Omental fat pad (tissue), 4 donors: ENCODE results near the gene APOBEC3H. TPM values are rescaled to one million over a fixed set of nuclear protein-coding genes. Genes with fewer than 3 reads are reported as not detected.

Experiments
- small RNA-seq: library from RNA; depleted of rRNA; stranded (forward); fragments of <200 nt; gene quantifications from one replicate; pipeline ENCODE3, GENCODE V24; 2016
- total RNA-seq, 4 donors: library from RNA; depleted of rRNA; stranded (reverse); fragments of >200 nt; gene quantifications; one replicate each; pipeline ENCODE4 v1.1.0, GENCODE V29; 2016

The APOBEC3H gene
- total RNA-seq, 4 donors from 2014 or later = 0.63 to 0.95 TPM; not detected in 2

Small RNA genes within 50 kb of the gene (small RNA-seq; reads per million reads assigned to genes)
- gene AL022318.2 (not detected), gene COX5BP7 (not detected)

Other genes starting within 250 kb of the APOBEC3H start
- gene CBX6, start 225.0 kb upstream of the APOBEC3H start, total RNA-seq = 10 to 100 TPM; 27.4 to 59.6 (median 34.9) TPM
- gene APOBEC3A, start 139.6 kb upstream of the APOBEC3H start, total RNA-seq = 10 to 100 TPM in 1 of 4 donors, 1 to 10 TPM in 3; 2.7 to 47.4 (median 4.9) TPM
- 1 to 10 TPM in 2 of 4 donors, not detected in 2; 1.1 to 2.2 TPM for gene APOBEC3B, start 114.9 kb upstream of the APOBEC3H start, total RNA-seq
- gene APOBEC3C, start 83.0 kb upstream of the APOBEC3H start, total RNA-seq = 10 to 100 TPM in 1 of 4 donors, 1 to 10 TPM in 3; 5.8 to 11.0 (median 7.8) TPM
- 1 to 10 TPM in 2 of 4 donors, under 1 TPM in 2; 0.65 to 6.3 (median 1.1) TPM for gene APOBEC3D, start 76.1 kb upstream of the APOBEC3H start, total RNA-seq
- 1 to 10 TPM; 1.8 to 9.0 (median 2.6) TPM for gene APOBEC3F, start 56.4 kb upstream of the APOBEC3H start, total RNA-seq
- 10 to 100 TPM in 1 of 4 donors, 1 to 10 TPM in 3; 5.5 to 20.3 (median 6.7) TPM for gene APOBEC3G, start 20.0 kb upstream of the APOBEC3H start, total RNA-seq
- gene CBX7, start 55.4 kb downstream of the APOBEC3H start, total RNA-seq = 10 to 100 TPM; 22.6 to 74.9 (median 30.8) TPM
- 10 to 100 TPM; 11.6 to 33.1 (median 14.6) TPM for gene PDGFB, start 147.7 kb downstream of the APOBEC3H start, total RNA-seq
- 1,000 to 10,000 TPM; 1,543 to 2,117 (median 1,973) TPM for gene RPL3, start 222.4 kb downstream of the APOBEC3H start, total RNA-seq